Left lobe of liver (tissue), 2 donors: ENCODE measurements around the gene PROC. TPM values are rescaled to one million over a fixed set of nuclear protein-coding genes. Genes with fewer than 3 reads are reported as not detected.

ENCODE experiments used
- ATAC-seq: fragments of 200-7000 bp; cut with Tn5 transposase; one replicate; pipeline ENCODE4 v1.9.1; 2020; ENCODE audit warnings: mild to moderate bottlenecking, moderate library complexity
- DNase-seq: peaks from one replicate; pipeline ENCODE4 v3.0.0-alpha.2; 2020; ENCODE audit warnings: low spot score
- total RNA-seq: library from RNA; stranded (reverse); gene quantifications from one replicate; pipeline ENCODE4 v1.2.1, GENCODE V29; 2021
- donor health status: DM: no; HTN: no; CAD: no; lungs with moderate emphysema.
- donor health status: DM: no; HTN: yes; CAD: no.

Gene PROC
- total RNA-seq, 1 donor from 2014 or later = 479 TPM

DNA sequence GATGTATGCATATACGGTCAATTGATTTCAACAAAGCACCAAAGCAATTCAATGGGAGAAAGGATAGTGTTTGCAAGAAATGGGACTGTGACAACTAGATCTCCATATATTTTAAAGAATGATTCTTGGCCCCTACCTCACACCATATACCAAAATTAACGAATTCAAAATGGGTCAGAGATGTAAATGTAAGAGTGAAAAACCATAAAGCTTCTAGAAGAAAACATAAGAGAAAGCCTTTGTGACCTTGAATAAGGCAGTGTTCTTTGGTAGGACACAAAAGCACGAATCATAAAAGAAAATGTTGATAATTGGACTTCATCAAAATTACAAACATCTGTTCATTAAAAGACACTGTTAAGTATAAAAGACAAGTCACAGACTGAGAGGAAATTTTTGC is 5.0 kb upstream of the PROC start:
- DNase-seq (no peak), ATAC-seq (no peak)

GRCh38 chr2:127413782-127414637 is 4.2 kb upstream of the PROC start:
- DNase-seq (no peak), ATAC-seq (no peak)

GRCh38 chr2:127414638-127415592 is 3.3 kb upstream of the PROC start:
- ATAC-seq = peak; percentile 1
- no peak for DNase-seq

DNA sequence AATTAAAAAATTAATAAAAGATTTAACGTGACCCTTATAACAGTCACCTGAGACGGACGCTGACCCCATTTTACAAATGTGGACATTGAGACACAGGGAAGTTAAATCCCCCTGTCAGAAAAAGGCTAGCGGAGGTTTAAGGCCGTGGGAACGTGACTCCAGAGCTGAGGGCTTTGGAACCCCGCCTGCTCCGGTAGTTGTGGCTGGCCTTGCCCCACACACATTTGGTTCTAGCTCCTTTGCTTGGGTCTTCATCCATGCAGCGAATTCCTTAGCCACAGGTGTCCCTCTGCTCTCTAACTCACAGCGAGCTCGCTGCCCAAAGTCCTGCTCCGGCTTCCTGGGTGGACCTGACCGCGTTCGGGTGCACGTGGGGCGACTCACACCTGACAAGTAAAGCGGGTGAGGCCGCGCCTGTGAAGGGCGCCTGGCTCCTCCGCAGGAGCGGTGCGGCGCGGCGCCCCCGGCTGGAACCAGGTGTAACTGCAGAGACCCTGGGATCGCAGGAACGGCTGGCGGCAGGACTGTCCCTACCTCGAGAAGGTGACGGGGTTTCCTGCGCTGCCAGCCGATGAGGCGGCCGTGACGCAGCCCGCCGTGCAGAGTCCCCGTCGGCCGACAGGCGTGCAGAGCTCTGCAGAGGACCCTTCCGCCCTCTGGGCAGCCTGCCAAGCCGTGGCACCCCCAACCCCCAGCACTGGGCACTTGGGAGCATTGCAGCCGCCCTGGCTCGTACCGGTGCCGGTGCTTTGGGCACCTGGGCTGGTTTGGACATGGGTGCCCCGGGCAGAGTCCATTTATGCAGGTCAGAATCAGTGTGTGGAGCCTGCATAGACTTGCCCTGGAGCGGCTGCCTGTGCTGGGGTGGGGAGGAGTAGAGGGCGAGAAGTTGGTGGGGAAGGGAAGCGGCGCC is 2.4 kb upstream of the PROC start:
- DNase-seq = peak; percentile 93
- peak; percentile 65 for ATAC-seq

GRCh38 chr2:127416506-127417001 is 1.7 kb upstream of the PROC start:
- ATAC-seq (no peak), DNase-seq (peak; percentile 49)

GRCh38 chr2:127417406-127417805 is 821 bp upstream of the PROC start:
- DNase-seq (no peak), ATAC-seq (no peak)

DNA sequence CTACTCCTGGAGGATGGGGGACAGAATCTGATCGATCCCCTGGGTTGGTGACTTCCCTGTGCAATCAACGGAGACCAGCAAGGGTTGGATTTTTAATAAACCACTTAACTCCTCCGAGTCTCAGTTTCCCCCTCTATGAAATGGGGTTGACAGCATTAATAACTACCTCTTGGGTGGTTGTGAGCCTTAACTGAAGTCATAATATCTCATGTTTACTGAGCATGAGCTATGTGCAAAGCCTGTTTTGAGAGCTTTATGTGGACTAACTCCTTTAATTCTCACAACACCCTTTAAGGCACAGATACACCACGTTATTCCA is 844 bp downstream of the PROC start:
- DNase-seq = no peak
- no peak for ATAC-seq

- ATAC-seq = peak; percentile 44
- peak; percentile 75 for DNase-seq
Observed at GRCh38 chr2:127419448-127420038, 1.3 kb downstream of the PROC start.

DNA sequence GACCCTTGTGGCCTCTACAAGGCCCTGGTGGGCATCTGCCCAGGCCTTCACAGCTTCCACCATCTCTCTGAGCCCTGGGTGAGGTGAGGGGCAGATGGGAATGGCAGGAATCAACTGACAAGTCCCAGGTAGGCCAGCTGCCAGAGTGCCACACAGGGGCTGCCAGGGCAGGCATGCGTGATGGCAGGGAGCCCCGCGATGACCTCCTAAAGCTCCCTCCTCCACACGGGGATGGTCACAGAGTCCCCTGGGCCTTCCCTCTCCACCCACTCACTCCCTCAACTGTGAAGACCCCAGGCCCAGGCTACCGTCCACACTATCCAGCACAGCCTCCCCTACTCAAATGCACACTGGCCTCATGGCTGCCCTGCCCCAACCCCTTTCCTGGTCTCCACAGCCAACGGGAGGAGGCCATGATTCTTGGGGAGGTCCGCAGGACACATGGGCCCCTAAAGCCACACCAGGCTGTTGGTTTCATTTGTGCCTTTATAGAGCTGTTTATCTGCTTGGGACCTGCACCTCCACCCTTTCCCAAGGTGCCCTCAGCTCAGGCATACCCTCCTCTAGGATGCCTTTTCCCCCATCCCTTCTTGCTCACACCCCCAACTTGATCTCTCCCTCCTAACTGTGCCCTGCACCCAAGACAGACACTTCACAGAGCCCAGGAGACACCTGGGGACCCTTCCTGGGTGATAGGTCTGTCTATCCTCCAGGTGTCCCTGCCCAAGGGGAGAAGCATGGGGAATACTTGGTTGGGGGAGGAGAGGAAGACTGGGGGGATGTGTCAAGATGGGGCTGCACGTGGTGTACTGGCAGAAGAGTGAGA is 2.0 kb downstream of the PROC start:
- DNase-seq = peak; percentile 81
- peak; percentile 34 for ATAC-seq

GRCh38 chr2:127421116-127421800 is 3.0 kb downstream of the PROC start:
- ATAC-seq (no peak), DNase-seq (no peak)

GRCh38 chr2:127421871-127422558 is 3.8 kb downstream of the PROC start:
- ATAC-seq (no peak), DNase-seq (peak; percentile 39)

- DNase-seq (no peak), ATAC-seq (no peak)
Observed at GRCh38 chr2:127422559-127423477, 4.6 kb downstream of the PROC start.

GRCh38 chr2:127423478-127423843 is 5.2 kb downstream of the PROC start:
- DNase-seq (no peak), ATAC-seq (no peak)

DNA sequence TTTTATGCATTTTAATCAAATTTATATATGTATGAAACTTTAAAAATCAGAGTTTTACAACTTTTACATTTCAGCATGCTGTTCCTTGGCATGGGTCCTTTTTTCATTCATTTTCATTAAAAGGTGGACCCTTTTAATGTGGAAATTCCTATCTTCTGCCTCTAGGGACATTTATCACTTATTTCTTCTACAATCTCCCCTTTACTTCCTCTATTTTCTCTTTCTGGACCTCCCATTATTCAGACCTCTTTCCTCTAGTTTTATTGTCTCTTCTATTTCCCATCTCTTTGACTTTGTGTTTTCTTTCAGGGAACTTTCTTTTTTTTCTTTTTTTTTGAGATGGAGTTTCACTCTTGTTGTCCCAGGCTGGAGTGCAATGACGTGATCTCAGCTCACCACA is 5.7 kb downstream of the PROC start:
- no peak for ATAC-seq
- no peak for DNase-seq

GRCh38 chr2:127424598-127425520 is 6.6 kb downstream of the PROC start:
- ATAC-seq (no peak), DNase-seq (no peak)
